ELF-1 (cell line): ENCODE data around the gene ARFGAP1.
"Not testable (repeated sequence)": the region's sequence is repeated elsewhere in the genome, so short reads cannot be mapped to it uniquely, and the experiment has no call there.

Source experiments
- DNase-seq: peaks from one replicate; pipeline ENCODE4 v3.0.0-alpha.2; 2016; ENCODE audit warnings: low read depth, low spot score

The ARFGAP1 gene

DNA sequence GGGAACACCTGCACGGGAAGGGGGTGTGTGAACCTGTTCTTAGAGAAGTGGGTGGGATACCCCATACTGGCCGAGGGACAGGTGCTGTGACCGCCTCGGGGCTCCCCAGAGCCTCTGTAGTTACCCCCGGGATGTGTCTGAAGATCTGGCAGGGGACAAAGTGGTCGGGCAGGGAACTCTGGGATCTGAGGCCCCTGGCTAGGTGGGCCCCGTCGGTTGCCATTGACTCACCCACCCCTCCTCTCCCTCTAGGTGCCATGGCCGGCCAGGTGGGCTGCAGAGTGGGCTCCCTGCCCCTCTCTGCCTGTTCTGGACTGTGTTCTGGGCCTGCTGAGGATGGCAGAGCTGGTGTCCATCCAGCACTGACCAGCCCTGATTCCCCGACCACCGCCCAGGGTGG lies 32.6 kb upstream of the ARFGAP1 start:
- DNase-seq = no peak

GRCh38 chr20:63241272-63241671 lies 31.3 kb upstream of the ARFGAP1 start:
- DNase-seq = no peak

- no peak for DNase-seq
Observed at GRCh38 chr20:63242736-63243135, 29.9 kb upstream of the ARFGAP1 start.

GRCh38 chr20:63243604-63244247 lies 28.9 kb upstream of the ARFGAP1 start:
- DNase-seq = no peak

GRCh38 chr20:63244468-63244867 lies 28.1 kb upstream of the ARFGAP1 start:
- DNase-seq = no peak

- peak; percentile 67 for DNase-seq
Observed at GRCh38 chr20:63246490-63247288, 25.9 kb upstream of the ARFGAP1 start.

DNA sequence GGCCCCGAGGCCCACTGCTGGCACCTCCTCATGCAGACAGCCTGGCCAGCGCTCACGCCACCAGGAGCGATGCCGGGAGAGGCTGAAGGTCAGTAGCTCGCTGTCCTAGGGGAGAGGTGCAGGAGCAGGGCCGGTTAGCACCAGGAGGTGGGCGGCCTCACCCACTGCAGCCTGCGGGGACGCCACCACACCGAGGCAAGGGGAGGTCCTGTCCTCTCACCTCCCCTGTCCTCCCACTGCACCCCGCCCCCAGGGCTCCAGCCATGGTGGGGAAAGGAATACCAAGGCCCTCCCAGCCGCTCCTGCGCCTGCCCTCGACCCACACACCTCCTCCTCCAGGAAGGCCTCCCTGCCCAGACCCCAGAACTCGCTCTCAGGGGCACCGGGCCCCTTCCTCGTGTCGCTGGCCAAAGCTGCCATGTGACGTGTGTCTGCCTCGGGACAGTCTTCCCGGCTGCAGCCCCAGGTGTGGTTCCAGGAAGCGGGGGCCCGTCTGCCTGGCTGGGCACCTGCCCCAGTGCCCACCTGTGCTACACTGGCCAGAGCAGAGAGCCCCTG lies 24.9 kb upstream of the ARFGAP1 start:
- no peak for DNase-seq

DNA sequence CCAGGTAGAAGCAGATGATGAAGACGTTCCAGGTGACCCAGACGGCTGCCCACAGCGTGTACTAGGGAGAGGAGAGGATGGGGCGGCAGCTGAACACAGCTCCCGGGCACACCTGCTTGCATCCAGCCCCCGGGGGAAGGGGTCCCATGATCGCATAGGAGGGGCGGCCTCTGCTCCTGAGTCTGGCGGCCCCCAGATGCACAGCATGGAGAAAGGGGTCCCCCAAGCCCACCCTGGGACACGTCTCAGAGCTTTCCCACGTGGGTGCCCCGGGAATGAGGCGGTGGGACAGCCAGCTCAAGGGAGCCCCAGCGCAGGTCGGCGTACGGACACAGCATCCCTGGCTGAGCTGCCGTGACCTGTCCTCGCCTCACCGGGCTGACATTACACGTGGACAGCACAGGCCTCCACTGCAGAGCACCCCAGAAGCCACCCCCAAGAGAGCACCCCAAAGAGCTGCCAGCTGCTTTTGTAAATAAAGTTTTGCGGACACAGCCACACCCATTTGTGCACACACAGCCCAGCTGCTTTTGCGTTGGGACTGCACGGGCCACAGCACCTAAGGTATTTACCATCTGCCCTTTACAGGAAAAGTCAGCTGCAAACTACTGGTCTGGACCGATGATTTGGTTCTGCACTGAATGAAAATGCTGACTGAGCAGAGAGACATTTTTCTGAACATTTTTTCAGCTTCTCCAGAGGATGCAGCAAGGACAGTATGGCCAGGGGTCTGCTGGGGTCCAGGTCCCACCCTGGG lies 23.6 kb upstream of the ARFGAP1 start:
- DNase-seq = no peak

DNA sequence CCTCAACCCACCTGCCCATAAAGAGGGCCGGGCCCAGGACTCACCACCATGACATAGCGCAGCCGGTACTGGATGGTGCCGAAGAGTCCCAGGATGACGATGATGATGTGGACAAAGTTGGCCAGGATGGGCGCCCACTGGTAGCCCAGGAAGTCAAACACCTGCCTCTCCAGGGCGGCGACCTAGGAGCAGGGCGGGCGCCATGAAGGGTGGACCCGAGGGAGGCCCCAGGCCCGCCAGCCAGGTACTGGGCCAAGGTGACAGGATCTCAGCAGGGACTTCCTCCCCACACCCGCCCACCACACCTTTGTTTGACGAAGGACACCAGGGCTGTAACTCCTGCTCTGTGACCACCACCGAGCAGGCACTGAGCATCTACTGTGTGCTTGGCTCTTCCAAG lies 22.7 kb upstream of the ARFGAP1 start:
- no peak for DNase-seq

DNA sequence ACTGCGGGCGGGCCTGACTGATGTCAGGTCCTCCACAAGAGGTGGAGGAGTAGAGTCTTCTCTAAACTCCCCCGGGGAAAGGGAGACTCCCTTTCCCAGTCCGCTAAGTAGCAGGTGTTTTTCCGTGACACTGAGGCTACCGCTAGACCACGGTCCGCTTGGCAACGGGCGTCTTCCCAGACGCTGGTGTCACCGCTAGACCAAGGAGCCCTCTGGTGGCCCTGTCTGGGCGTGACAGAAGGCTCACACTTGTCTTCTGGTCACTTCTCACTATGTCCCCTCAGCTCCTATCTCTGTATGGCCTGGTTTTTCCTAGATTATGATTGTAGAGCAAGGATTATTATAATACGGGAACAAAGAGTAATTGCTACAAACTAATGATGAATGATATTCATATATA lies 21.3 kb upstream of the ARFGAP1 start:
- not testable (repeated sequence) for DNase-seq

DNA sequence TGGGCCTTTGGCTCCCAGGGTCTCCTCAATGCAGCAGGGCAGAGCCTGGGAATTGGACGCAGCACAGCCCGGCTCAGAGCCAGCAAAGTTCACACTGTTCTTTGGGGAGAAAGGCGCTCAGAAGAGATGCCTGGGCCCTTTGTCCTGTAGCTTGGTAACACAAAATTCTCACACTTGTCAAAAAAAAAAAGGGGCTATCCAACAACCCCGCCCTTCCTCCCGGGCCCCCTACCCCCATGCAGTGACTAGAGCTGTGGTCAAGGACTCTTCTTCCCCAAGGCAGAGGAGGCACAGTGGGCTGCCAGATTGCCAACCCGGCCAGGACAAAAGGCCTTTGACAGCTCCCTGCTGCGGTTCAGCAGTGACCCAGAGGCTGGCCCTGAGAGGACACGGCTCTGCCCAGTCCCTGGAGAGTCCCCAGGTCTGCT lies 20.3 kb upstream of the ARFGAP1 start:
- no peak for DNase-seq

GRCh38 chr20:63253065-63253437 lies 19.6 kb upstream of the ARFGAP1 start:
- no peak for DNase-seq

- DNase-seq = peak; percentile 92
Observed at GRCh38 chr20:63253438-63254231, 19.0 kb upstream of the ARFGAP1 start.

GRCh38 chr20:63254232-63254605 lies 18.4 kb upstream of the ARFGAP1 start, which contains the start of gene NKAIN4:
Gene NKAIN4, minus strand, starts transcription at chr20:63254463. Its CDS starts 13 bp downstream, at chr20:63254450.
- no peak for DNase-seq

GRCh38 chr20:63254606-63255384 lies 17.8 kb upstream of the ARFGAP1 start:
- peak; percentile 74 for DNase-seq

DNA sequence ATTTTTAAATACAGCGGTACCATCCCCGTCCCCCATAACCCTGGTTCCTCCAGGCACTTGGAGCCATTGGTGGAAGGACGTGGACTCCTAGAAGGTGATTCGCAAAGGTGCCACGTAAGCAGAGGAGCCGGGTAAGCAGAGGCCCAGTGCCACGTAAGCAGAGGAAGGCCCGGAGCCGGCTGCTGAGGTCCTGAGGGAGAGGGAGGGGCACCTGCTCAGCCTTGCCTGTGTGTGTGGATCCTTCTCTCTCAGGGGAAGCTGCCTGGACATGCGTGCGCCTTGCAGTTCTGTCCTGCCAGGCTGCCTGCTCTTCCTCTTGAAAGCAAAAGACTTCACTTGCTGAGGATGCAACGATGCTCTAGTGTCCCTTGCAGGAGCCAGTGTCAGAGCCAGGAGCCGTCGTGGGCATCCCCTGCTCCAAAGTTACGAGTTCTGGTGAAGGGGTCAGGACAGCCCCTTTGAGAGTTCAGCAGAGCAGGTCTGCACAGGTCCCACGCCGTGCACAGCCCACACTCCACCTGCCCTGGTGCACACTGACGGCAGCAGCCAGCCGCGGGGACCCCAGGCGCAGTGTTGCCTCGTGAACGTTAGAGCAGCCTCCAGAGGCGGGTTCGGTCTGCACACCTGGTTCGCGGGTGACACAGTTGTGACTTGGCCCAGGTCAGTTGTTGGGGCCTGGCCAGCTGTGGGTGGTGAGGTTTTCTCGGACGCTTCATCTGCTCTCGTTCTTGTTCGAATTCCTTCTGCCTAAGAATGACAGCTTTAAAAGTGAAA lies 16.5 kb upstream of the ARFGAP1 start:
- DNase-seq = peak; percentile 62

GRCh38 chr20:63256954-63257353 lies 15.7 kb upstream of the ARFGAP1 start:
- DNase-seq = no peak

GRCh38 chr20:63257629-63258028 lies 15.0 kb upstream of the ARFGAP1 start:
- DNase-seq = no peak

DNA sequence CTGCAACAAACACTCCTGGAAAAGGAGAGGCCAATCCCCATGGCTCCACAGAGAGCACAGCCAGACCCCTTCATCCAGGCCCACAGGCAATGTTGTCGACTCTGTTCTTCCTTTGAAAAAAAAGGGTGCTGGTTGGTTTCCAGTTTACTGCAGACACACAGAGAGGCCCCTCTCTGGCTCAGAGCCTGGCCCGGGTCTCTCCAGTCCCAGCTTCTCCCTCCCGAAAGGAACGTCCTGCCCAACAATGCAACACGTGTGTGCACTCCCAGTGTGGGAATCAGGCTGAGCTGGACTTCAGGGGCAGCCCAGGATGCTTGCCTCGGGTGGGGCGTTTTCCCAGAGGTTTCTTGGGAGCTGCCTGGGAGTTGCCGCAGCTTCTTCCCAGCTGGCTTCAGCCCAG lies 13.8 kb upstream of the ARFGAP1 start:
- peak; percentile 69 for DNase-seq
